ENCODE results near the gene SH3PXD2A.
"Not testable (repeated sequence)": the region's sequence is repeated elsewhere in the genome, so short reads cannot be mapped to it uniquely, and the experiment has no call there.

Gene SH3PXD2A

GRCh38 chr10:103616705-103617601, 238.4 kb downstream of the SH3PXD2A start:
- peak; percentile 61 for DNase-seq

DNA sequence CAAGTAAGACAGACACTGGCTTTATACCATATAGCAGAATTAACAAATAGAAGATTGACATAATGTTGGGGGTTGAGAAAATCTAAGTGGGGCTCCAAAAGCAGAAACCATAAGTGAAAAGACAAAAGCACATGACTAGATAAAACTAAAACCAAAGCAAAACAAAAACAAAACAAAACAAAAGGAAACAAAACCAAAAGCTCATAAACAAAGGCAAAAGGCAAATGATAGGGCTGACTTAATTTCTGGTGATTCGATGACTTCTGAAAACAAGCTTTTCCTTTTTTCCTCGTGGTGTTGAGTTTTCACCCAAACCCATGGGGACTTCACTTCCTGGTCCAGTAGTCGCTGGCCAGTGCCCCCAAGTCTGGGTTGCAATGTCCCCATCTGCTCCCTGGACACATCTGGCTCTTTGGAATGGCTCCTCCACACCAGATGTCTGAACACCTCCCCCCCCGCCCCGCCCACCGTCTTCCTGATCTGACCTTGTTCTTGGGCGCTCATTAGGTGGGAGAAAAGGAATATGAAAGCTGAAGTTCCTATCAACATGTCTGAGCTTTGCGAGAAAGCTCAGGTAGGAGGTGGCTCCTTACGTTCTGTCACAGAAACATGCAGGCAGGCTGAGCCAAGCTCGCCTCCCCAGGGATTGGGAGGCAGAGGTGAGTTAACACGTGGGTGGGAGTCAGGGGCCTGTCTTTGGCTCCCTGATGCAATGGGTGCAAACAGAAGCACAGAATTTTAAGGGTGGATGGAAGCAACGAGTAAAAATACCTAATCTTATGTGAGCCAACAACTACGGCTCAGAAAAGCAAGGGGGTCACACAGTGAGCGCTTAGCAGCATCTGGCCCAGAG, 240.8 kb downstream of the SH3PXD2A start:
- no peak for DNase-seq

DNA sequence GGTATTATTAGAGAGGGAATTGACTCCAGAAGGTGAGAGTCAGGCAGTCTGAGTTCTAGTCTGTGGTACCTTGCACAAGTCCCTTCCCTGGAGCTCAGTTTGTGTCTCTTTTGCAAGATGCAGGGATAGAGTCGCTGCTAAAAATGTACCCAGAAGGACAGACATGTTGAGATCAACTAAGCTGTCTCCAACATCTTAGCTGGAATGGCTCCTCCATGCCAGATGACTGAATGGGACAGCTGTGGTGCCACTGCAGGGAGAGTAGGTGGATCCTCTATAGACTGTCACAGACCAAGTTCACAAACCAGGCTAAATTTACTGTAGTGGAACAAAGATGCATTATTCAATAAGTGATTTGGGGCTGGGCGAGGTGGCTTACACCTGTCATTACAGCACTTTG, 241.8 kb downstream of the SH3PXD2A start:
- no peak for DNase-seq

- no peak for DNase-seq
These were observed 242.7 kb downstream of the SH3PXD2A start for GRCh38 chr10:103612462-103613365.

- no peak for DNase-seq
These were observed 244.4 kb downstream of the SH3PXD2A start for GRCh38 chr10:103610921-103611511.

- DNase-seq: no peak
These were observed 245.3 kb downstream of the SH3PXD2A start for GRCh38 chr10:103610083-103610472.

- no peak for DNase-seq
These were observed 245.9 kb downstream of the SH3PXD2A start for GRCh38 chr10:103609231-103610082.

GRCh38 chr10:103608056-103608455, 247.3 kb downstream of the SH3PXD2A start:
- not testable (repeated sequence) for DNase-seq

DNA sequence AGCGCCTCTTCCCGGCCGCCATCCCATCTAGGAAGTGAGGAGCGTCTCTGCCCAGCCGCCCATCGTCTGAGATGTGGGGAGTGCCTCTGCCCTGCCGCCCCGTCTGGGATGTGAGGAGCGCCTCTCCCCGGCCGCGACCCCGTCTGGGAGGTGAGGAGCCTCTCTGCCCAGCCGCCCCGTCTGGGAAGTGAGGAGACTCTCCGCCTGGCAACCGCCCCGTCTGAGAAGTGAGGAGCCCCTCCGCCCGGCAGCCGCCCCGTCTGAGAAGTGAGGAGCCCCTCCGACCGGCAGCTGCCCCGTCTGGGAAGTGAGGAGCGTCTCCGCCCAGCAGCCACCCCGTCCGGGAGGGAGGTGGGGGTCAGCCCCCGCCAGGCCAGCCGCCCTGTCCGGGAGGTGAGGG, 248.3 kb downstream of the SH3PXD2A start:
- not testable (repeated sequence) for DNase-seq

DNA sequence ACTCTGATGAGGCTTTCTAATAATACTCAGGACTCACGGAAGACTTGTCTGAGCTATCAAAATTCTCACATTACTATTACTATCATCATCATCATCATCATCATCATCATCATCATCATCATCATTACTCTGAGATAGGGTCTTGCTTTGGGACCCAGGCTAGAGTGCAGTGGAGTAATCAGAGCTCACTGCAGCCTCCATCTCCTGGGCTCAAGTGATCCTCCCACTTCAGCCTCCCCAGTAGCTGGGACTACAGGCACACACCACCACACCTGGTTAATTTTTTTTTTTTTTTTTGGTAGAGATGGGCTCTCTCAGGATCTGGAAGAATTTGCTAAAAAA, 249.3 kb downstream of the SH3PXD2A start:
- DNase-seq: not testable (repeated sequence)

DNA sequence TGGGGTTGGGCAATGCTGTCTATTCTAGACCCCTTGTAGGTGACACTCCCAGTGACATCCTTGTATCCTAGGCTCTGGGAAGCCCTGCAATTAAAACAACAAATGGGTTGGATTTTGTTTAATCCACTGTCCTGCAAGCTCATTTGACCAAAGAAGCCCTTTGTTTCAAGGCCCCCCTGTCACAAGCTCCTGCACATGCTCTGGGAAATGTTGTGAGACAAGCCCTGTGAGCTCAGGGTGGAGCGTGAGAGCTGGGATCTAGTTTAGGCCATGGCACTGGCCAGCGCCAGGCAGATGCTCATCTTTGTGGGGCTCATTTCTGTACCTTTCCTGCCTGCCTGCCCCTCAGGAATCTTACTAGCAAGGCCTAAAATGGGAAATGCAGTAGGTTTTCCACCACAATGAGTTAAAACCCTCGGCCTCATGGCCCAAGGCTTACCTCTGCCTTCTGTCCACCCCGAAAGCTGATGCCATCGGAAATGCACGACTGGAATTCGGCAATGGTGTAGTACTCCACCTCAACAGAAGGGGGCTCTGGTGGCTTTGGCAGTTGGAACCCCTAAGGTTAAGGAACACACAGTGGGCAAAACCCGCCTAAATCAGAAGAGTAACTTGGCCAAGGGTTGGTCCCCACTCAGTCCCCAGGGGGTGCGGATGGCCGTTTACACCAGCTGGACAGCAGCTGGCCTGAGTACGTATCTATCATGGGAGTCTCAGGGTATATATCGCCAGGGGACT, 249.8 kb downstream of the SH3PXD2A start:
- no peak for DNase-seq

- no peak for DNase-seq
These were observed 252.0 kb downstream of the SH3PXD2A start for GRCh38 chr10:103603382-103603781.

GRCh38 chr10:103602852-103603155, 252.6 kb downstream of the SH3PXD2A start:
- no peak for DNase-seq

- no peak for DNase-seq
These were observed 253.1 kb downstream of the SH3PXD2A start for GRCh38 chr10:103602028-103602851.

- DNase-seq: no peak
These were observed 254.3 kb downstream of the SH3PXD2A start for GRCh38 chr10:103600956-103601569.

DNA sequence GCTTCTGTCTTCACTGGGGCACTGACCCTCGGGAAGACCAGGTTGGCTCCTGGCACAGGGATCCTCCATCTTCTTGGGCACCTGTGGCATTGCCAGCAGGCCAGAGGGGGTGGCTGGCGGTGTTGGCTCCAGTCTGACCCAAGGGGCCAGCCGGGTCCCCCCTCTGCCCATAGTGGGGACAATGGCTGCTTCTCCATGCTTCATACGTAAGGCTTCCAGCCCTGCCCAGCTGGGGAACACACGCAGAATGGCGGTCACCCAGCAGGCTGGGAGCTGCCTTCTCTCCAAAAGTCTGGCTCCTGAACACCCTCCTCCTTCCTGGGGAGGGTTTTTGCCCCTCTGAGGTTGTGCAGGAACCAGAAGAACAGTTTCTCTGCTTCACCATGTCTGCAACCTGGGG, 255.1 kb downstream of the SH3PXD2A start:
- DNase-seq: no peak

GRCh38 chr10:103599907-103600306, 255.5 kb downstream of the SH3PXD2A start:
- no peak for DNase-seq

- no peak for DNase-seq
These were observed 256.2 kb downstream of the SH3PXD2A start for GRCh38 chr10:103599211-103599610.

GRCh38 chr10:103598654-103599115, 256.7 kb downstream of the SH3PXD2A start:
- DNase-seq: peak; percentile 26
